ENCODE results near the gene CA14.
"Not testable (repeated sequence)": the region's sequence is repeated elsewhere in the genome, so short reads cannot be mapped to it uniquely, and the experiment has no call there.

CA14 gene

GRCh38 chr1:150281758-150282557 lies 24.4 kb downstream of the CA14 start, which contains the start of gene CIART:
Gene CIART (plus strand): TSS chr1:150282554. CDS start chr1:150283268, 714 bp downstream.
- peak; percentile 82 for DNase-seq (ENCODE audit: low spot score)

GRCh38 chr1:150282558-150282958 lies 25.0 kb downstream of the CA14 start:
- DNase-seq (ENCODE audit: low spot score): no peak

- no peak for DNase-seq (ENCODE audit: low spot score)
Measured at GRCh38 chr1:150283260-150283659, 25.7 kb downstream of the CA14 start.

GRCh38 chr1:150288382-150288781 lies 30.8 kb downstream of the CA14 start:
- no peak for DNase-seq (ENCODE audit: low spot score)

- DNase-seq (ENCODE audit: low spot score): no peak
Measured at GRCh38 chr1:150288822-150289221, 31.2 kb downstream of the CA14 start.

GRCh38 chr1:150293433-150294253 lies 36.1 kb downstream of the CA14 start, which contains the start of gene MRPS21:
Gene MRPS21 (plus strand): TSS chr1:150293861. CDS start chr1:150294367, 506 bp downstream.
- DNase-seq (ENCODE audit: low spot score): peak; percentile 91

GRCh38 chr1:150295476-150295875 lies 37.9 kb downstream of the CA14 start:
- no peak for DNase-seq (ENCODE audit: low spot score)

GRCh38 chr1:150299716-150300115 lies 42.1 kb downstream of the CA14 start:
- no peak for DNase-seq (ENCODE audit: low spot score)

- no peak for DNase-seq (ENCODE audit: low spot score)
Measured at GRCh38 chr1:150302338-150302737, 44.8 kb downstream of the CA14 start.

- no peak for DNase-seq (ENCODE audit: low spot score)
Measured at GRCh38 chr1:150302902-150303301, 45.3 kb downstream of the CA14 start.

- DNase-seq (ENCODE audit: low spot score): not testable (repeated sequence)
Measured at GRCh38 chr1:150308585-150308984, 51.0 kb downstream of the CA14 start.

- no peak for DNase-seq (ENCODE audit: low spot score)
Measured at GRCh38 chr1:150309758-150310508, 52.4 kb downstream of the CA14 start.

- DNase-seq (ENCODE audit: low spot score): no peak
Measured at GRCh38 chr1:150311762-150312161, 54.2 kb downstream of the CA14 start.

All from CD4-positive, alpha-beta T cell treated with Interleukin-2 at 100 ng/mL for 4 hours (primary cell).